ENCODE data around the gene RBM47.

The RBM47 gene

DNA sequence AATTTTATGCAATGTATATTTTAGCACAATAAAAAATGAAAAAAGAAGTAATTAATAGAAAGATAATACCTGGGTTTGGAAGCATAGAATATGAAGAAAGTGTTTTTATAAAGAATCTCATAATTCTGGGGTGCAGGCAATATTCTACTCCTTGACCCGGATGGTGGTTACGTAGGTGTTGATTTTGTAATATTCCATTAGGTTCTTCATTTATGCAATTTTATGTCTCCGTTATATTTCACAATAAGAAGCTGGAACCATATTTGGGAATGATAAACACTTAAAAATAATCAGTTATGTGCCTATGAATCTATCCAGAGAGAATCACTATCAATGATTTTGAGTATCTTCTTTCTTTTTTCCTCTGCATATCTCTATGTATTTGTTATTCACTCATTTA is 256.0 kb downstream of the RBM47 start:
- no peak for FAIRE-seq
- no peak for TF ChIP-seq POLR2AphosphoS5 (IDR thresholded peaks at IDR 0.05; ENCODE audit: low read depth, low read length)
- no peak for TF ChIP-seq TAF1 (IDR thresholded peaks at IDR 0.05; ENCODE audit: low read depth, low read length)
- no peak for TF ChIP-seq SPI1 (IDR thresholded peaks at IDR 0.05; ENCODE audit: low read depth, low read length)
- TF ChIP-seq POLR2A (IDR thresholded peaks at IDR 0.05; ENCODE audit: low read depth, low read length), result no peak
- TF ChIP-seq PAX5 (IDR thresholded peaks at IDR 0.05; ENCODE audit: insufficient read depth, low read length, severe bottlenecking), result no peak
- TF ChIP-seq POU2F2 (IDR thresholded peaks at IDR 0.05; ENCODE audit: low read depth, low read length), result no peak
- no peak for DNase-seq (ENCODE audit: insufficient read length, low spot score)
